Hematopoietic multipotent progenitor cell treated with erythropoietin and hydrocortisone succinate and interleukin-3 and kit ligand, for 4 days (in vitro differentiated cells): ENCODE measurements around the gene NFATC1.

Experiments
- DNase-seq: peaks from one replicate; pipeline ENCODE4 v3.0.0-alpha.2; 2015

The NFATC1 gene

DNA sequence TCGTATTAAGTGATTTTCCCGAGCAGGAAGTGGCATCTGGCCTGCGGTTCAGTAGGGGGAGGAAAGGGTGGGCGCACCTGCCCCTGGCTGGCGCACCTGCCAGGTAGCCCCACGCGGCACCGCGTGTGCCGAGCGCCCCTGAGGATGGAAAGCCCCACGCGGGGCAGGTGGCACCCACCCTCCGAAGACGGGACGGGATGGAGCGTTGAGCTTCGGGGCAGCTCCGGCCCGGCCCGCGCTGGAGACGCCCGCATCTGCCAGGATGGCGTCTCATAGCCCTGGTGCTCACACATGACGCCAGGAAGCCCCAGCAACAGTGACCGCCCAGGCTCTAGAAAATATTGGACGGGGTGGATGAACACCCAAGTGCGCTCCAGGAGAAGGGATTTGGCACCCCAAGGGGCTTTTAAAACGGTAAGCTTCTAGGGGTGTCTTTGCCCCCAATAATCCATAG lies 2.5 kb upstream of the NFATC1 start:
- peak; percentile 37 for DNase-seq

DNA sequence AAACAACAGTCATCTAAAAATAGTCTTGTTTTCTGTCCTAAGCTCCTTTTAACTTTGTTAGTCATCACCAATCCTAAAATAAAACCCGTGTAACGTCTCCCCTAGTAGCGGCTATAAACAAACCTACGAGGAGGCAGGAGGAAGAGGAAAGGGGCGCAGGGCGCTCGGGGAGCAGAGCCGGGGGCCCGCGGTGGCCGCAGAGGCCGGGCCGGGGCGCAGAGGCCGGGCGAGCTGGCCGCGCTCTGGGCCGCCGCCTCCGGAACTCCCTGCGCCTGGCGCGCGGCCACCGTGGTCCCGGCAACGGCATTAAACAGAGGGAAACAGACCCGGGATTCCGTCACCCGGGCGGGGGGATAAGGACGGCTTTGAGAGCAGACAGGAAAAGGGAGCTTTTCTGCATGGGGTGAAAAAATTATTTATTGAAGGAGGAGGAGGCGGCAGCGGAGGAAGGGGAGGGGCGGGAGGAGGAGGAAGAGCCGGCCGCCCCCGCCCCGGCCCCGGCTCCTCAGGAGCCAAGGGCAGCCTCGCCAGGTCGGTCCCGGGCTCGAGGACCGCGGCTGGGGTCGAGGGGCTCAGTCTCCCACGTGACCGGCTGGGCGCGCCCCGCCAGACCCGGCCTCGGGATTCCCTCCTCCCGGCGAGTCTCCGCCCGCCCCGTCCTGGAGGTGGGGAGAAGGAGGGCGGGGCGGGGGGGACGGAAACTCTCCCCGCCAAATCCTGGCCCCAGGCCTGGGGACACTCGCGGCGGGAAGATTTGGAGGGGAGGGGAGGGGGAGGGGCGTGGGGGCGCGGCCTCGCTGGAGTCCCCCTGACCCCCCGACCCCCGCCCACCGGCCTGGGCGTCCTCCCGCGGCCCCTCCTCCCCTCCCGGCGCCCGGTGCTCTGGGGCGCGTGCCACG lies 1.8 kb upstream of the NFATC1 start:
- peak; percentile 73 for DNase-seq

DNA sequence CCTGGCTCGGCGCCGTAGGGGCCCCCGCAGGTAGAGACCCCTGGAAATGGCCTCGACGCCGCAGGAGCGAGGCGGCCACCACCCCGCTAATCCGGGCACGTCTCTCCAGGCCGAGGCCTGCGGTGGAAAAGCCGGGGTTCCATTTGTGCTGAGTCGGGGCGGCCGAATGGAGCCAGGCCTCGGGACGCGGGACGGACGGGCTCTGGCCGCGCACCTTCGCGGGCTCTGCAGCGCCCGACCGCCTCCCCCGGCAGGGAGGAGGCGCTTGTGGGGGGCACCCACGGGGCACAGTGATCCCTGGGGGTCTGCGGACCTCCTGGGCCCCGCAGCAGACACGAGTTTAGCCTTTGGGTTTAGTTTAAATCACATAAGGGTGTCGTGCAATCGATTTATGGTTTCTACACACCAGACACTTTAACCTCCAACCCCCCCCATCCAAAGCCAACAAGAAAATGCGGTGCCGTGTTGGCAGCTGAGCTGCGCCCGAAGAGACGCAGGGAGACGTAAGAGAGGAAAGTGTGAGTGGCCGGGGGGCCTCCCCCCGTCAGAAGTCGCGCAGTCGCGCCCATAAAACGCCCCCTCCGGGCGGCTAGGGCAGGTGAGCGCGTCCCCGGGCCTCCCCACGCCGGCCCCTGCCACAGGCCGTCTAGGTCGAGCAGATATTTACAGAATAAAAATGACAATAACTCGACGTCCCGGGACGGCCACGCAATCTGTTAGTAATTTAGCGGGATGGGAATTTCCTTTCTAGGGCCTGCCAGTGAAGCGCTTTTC lies 1.0 kb upstream of the NFATC1 start:
- DNase-seq = peak; percentile 64

DNA sequence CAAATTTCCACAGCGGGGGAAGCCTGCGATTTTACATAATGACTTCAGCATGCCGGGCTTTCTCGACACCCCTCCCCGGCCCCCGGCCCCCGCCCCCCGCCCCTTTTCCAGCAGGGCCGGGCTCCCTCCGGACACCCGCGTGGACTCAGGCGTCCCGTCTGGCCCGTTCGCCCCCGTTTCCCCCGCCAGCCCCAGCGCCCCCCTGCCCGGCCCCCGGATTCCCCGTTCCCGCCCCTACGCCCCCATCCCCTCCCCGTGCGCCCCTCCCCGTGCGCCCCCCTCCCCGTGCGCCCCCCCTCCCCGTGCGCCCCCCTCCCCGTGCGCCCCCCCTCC lies 456 bp upstream of the NFATC1 start:
- DNase-seq = no peak

DNA sequence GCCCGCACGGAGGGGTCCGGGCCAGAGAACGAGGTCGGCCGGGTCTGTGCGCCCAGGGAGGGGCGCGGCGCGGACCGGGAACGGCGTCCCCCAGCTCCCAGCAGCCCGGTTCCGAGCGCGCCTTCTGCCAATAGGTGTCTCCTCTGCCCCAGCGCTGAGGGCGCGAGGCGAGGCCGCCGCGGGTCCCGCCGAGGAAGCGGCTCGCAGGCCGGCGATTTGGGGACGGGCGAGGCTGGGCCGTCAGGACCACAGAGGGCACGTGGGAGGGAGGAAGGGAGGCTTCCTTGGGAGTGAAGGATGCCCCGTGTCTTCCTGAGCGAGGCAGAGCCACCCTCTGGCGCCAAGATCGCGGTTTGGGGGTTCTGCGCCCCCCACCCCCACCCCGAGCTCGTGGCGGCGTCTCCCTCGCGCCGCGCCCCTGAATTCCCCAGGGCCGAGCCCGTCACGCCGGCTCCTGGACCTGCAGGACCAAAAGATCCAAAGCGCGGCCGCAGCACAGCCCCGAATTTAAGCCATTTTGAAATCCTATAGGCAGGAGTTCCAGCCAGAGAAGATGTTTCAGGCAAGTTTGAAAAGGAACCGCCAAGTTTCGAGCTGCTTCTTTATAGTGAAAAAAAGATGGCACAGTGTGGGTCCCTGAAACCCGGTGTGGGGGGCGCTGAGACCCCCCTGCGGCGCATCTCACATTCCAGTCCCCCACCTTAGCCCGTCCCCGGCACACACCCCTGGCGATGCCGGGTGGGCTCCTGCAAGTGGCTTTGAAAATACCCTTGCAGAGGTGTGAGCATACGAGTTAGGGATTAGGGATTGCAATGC lies 909 bp downstream of the NFATC1 start:
- peak; percentile 80 for DNase-seq

DNA sequence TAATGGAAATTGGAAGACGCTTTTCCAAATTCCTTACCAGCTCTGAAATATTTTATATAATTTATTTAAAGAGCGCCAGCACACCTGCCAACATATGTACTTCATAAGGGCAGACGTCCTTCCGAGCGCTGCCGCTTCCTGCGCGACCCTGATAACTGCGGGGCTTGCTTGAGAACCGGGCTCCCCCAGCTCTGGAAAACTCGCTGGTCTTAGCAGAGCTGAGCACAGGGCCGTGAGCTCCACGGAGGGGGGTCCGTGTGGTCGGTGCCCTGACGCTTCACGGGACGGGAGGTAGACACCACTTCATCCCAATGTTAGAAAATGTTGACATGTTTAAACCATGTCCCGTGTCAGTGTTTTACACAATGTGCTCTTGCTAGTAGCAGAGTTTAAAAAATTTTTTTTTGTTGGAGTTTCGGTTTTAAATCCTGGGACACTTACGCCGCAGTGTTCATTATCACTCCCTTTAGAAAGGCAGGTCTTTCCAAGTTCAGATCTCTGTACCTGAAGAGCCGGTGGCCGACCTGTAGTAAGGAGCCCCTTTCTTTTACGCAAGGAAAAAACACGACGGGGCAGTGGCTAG lies 1.6 kb downstream of the NFATC1 start:
- DNase-seq = no peak

DNA sequence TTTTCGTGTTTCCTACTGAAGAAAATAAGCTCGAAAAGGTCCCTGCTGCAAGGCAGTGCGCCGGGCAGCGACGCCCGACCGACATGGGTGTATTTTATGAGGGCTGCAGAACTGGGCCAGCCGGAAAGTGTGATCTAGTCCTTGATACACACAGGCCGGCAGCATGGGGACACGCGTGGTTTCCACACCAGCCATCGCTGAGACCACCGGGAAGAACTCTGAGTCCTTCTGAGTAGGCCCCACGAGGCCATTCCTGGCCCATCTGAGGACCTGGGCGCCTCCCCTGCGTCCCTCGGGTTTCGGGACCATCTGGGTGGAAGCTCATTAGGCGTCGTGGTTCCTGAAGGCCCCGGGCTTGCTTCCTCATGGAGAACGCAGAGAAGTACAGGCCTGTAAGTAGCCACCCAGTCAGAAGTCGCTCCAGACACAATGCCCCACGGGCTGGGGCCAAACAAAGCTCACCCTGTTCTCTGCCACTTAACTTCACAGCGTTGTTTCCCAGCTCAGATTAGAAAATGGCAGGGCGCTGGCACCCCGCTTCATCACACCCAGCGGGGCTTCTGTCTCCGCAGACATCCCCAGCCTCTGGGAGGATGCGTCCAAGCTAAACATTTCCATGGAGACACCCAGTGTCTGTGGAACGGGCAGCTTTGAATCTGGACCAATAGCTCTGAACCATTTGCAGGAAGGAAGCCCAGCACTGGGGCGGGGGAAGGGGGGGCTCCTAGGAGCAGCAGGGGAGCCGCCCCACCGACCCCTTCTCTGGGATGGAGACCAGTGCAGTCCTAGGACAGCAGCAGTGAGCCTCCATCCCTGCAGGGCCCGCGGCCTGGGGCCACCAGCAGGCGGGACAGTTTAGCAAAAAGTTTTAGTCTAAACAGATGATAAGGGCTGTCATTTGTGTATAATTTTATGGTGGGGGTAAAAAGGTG lies 2.4 kb downstream of the NFATC1 start:
- DNase-seq = peak; percentile 19

DNA sequence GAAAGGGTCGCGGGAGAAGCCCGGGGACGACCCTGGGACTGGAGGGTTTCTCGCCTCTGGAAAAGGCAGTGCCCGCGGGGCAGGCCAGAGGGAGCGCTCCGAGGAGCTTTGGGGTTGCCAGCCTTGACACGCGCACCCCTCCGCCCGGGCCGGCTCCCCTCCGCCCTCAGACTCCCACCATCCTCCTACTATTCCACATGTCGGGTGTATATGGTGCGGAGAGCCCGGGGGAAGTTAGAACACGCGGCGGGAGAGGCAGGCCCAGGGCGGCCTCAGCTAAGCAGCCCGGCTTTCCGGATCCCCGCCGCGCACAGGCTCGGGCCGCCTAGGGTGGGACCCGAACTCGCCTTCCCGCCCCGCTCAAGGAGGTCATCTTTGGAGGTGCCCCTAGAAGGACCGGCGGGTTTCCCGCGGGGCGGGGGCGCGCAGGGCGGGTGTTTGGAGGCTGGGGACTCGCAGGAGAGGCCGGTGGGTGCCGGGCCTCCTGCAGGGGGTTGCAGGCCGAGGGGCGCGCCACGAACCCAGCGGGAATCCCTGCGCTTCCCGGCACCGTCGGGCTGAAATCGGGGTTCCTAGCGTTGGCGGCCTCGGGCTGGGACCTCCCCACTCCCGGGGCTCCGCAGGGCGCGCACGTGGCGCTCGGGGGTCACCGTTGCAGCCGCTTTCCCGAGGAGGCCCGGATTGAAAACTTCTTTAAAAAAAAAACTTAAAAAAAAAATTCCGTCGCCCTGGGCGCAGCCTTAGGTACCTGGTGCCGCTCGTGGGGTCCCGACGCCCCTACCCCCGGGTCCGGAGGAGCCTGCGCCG lies 3.7 kb downstream of the NFATC1 start:
- DNase-seq = peak; percentile 60

DNA sequence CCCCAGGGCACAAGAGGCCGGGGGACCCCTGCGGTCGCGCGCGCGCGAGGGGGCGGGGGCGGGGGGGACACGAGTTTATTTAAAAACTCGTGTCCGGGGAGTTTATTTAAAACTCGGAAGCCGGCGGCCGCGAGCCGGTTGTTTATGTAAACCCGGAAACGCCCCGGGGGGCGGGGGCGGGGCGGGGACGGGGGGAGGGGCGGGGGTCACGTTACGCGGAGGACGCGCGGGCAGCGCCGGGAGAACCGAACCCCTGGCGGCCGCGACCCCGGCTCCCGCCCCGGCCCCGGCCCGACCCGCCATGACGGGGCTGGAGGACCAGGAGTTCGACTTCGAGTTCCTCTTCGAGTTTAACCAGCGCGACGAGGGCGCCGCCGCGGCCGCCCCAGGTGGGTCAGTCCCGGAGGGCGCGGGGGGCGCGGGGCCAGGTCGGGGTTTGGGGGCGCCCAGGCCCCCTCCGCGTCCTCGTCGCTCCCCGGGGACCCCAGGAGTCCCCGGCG lies 4.4 kb downstream of the NFATC1 start:
- DNase-seq = peak; percentile 79

DNA sequence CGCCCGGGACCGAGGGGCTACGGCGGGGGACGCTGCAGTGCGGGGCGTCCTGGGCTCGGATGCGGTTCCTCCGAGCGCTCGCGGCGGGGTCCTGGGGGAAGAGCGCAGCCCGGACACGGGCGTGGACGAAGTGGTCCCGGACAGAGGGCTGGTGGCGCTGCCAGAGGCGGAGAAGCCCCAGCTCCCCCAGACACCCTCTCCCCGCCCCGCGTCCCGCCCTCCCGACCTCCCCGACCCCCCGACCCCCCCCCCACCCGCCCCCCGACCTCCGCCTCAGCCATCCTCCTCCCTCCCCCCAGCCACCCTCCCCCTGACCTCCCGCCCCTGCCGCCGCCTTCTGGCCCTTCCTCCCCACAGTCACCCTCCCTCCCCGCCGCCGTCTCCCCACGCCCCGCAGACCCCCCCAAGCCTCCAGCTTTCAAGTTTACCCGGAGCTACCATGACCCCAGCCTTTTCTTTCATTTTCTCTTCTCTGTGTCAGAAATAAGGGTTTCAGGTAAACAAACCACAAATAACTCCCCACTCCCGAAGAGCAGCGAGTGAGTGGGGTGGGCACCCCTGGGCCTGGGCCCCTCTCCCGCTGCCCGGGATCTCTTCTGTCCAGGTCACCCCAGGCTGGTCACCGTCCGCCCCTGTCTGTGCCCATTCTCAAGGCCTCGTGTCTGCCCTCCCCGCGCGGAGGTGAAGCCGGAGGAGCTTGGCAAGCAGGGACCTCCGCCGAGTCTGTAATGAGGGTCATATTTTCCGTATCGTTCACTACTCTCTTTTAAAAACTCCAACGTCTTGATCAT lies 5.1 kb downstream of the NFATC1 start:
- peak; percentile 63 for DNase-seq

DNA sequence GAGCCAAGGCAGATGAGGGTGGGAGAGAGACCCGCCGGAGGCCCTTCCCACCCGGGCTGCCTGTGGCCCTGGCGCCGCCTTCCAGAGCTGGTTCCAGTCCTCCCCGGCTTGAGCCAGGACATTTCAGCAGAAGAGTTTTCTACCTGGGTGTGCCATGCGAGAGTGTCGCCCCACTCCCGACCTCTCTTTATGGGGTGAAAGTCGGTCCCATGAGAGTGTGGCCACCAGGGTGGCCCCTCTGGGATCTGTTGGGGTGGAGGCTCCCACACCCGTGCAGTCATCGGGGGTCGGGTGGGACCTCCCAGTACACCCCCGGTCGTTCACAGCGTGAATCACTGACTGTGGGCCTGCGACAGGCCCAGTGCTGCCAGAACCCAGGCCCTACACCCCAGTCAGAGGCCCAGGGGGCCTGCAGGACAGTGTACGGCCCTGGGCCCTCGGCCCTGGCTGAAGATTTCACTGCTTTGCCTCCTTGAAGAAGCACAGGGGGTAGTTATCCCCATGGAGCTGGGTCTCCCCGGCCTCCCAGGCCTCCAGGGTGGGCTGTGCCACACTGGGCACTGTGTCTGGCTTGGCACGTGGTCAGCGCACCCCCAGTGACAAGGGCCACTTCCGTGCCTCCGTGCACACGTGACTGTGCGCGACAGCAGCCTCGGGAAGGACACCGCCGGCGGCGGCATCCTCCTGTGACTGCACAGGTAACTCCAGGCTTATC lies 5.9 kb downstream of the NFATC1 start:
- DNase-seq = no peak

DNA sequence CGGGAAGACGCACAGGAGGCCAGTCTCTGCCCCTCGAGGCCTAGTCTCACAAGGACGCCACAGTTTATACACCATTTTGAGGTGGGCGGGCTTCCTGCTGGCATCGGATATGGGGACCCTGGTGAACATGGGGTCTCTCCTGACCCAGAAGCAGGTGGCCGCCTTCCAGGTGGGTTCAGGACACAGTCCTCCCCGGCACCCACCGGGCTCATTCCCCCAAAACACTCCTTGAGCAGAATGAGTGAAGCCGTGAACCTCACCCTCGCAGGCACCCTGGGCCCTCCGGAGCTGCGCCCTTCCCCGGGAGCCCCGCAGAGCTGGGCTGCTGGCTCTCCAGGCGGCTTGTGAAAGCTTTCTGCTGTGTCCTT lies 6.5 kb downstream of the NFATC1 start:
- DNase-seq = no peak

DNA sequence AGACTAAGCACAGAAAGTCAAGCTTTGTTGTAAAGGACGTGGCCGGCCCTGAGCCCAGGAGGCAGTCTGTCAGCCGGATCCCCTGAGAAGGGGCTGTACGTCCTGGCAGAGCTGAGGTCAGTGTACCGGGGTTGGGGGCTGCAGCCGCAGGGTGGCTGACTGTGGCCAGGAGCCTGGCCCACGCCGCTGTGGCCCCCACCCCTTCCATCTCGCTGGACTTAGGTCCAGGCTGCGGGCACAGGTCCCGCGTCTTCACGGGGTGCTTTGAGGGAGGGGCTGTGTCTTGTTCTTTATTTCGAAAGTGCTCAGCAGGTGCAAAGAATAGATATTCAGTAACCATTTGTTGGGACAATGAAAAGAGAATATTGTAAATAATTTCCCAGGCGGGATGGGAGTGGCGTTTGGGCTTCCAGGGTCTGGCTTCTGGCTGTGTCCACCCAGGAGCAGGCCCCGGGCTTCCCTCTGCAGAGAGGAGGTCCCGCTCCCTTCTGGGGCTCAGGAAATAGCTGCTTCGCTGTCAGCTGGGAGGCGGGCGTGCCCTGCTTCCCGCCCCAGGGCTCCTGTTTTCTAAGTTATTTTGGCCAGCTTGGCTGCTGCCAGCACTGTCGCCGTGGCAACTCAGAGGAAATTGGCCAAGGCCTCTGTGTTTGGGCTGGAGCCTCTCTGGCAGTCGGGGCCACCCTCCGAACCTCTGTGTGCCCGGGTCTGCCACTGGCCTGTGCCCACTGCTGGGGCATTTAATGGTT lies 7.4 kb downstream of the NFATC1 start:
- peak; percentile 80 for DNase-seq

DNA sequence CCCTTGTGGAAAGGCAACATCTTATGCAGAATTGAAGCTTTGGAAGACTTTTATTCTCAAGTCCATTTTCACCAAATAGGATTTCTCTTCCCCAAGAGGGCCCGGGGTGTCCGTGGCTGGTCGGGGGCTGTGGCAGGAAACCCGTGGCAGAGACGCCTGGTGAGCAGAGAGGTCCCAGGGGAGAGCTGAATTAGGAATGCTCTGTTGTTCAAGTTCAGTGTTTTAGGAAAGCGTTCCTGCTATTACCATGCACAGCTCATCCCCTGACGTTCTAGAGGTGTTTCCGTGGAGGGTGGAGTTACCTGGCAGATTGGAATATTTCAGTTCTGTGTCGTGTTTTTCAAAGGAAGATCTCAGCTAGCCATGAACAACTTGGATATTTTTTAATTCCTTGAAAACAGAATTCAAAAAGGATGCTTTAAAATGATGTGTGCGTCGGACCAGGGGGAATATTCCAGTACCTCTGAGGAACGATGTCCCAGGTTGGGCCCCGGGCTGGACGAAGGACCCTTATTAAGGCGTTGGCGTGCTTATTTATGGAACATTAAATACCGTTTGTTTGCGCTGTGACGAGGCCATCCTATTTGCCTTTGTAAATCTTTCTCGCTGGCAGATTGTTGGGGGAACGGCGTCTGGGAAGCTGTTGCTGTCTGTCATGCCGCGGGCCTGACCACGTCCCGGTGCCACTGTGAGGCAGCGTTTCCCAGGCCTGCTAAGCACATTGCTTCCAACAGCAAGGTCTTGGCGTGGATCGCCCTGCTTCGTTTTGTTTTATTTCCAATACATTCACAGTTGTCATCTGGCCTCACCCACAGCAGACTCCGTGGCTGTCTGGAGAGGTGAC lies 8.2 kb downstream of the NFATC1 start:
- DNase-seq = no peak

DNA sequence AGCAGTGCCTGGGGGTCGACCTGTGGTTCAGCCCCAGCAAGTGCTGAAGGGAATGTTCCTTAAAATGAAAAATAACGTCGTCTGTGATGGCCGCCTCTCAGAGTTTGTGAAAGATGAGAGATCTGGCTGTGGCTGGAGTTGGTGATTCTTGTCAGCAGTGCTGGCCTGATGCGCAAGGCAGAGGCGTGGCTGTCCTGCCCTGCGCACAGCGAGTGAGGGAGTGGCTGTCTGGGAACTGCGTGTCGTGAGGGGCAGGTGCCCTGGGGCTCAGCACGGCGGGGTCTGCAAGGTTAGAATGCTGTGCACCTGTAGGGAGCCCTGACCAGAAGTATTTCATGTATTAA lies 8.8 kb downstream of the NFATC1 start:
- DNase-seq = peak; percentile 45

DNA sequence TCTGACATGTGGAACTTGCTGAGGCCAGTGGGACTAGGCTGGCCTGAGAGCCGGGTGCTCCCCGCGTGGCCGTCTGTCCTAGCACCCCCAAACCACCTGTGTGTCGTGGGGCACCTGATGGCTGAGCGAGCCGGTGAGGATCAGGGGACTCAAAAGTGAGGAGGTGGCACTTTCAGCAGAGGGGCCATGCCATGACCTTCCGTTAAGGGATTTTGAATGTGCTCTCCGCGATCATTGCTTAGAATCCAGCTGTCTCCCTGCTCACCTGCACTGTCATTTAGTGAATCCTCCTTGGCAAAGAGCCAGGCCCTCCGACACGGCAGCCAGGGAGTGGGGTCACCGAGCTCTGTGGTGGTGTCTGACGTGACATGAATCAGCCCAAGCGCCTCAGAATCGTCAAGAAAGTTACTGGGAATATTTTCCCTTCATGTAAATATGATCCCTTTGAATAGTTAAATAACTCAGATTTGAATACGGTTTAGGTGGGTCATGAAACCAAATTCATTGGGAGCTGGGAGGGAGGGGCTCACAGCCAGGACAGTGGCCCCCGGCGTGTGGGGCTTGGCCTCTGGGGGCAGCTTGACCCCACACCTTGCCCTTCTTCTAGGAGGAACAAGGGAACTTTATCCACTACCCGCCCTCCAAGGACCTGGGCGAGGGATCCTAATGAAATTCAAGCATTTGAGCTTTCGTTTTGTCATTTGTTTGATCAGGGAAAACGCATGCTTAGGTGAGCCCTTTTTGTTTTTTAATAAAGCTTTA lies 9.5 kb downstream of the NFATC1 start:
- no peak for DNase-seq
